Naive thymus-derived CD4-positive, alpha-beta T cell (primary cell): Measurements from ENCODE around the gene ANKRD24. TPM values are rescaled to one million over a fixed set of nuclear protein-coding genes. Genes with fewer than 3 reads are reported as not detected.
"Not testable (repeated sequence)": the region's sequence is repeated elsewhere in the genome, so short reads cannot be mapped to it uniquely, and the experiment has no call there.

ENCODE experiments used
- ATAC-seq: fragments of 150-1000 bp; cut with Tn5 transposase; 2 replicates; pipeline ENCODE4 v1.10.0; 2021; ENCODE audit warnings: mild to moderate bottlenecking, moderate library complexity
- CTCF ChIA-PET: fragments of 350-600 bp; sonication (Branson Sonifier 250); formaldehyde crosslinking; loops from one replicate; lab custom pipeline; 2021; ENCODE audit warnings: antibody characterized with exemption; lab: Charles Lee
- POLR2A ChIA-PET: fragments of 350-600 bp; sonication (Branson Sonifier 250); formaldehyde crosslinking; loops from one replicate; lab custom pipeline; 2021; ENCODE audit warnings: antibody characterized with exemption, inconsistent platforms; lab: Charles Lee
- DNase-seq, 9 donors: peaks; one replicate each; pipeline versions ENCODE4 v3.0.0 to v3.0.0-alpha.2; 2020 to 2022; ENCODE audit warnings: mixed read lengths in 1 of 9
- H3K27ac ChIP-seq: one replicate; pipeline ENCODE4 v1.7.0; 2013; ENCODE audit warnings: mild to moderate bottlenecking, low read depth, low read length, moderate library complexity
- H3K27me3 ChIP-seq, 2 donors: one replicate each; pipeline ENCODE4 v1.7.0; 2013; ENCODE audit warnings: low read length in 2 of 2, mild to moderate bottlenecking in 2 of 2, moderate library complexity in 2 of 2; ENCODE audit not compliant: control insufficient read depth in 2 of 2, insufficient read depth in 2 of 2
- H3K36me3 ChIP-seq, 3 experiments: 1 replicate in 2 of 3; 2 replicates in 1 of 3; pipeline ENCODE4 v1.7.0; 2013; ENCODE audit warnings: low read length in 3 of 3, mild to moderate bottlenecking in 3 of 3, moderate library complexity in 1 of 3; ENCODE audit not compliant: insufficient read depth in 3 of 3, control insufficient read depth in 2 of 3
- H3K4me1 ChIP-seq, 2 donors: one replicate each; pipeline ENCODE4 v1.7.0; 2013; ENCODE audit warnings: low read length in 2 of 2, mild to moderate bottlenecking in 2 of 2, moderate library complexity in 1 of 2; ENCODE audit not compliant: control insufficient read depth in 2 of 2, insufficient read depth in 2 of 2
- H3K4me3 ChIP-seq: 2 replicates; pipeline ENCODE4 v1.7.0; 2013; ENCODE audit warnings: mild to moderate bottlenecking, low read length
- H3K9me3 ChIP-seq, 3 experiments: 1 replicate in 2 of 3; 2 replicates in 1 of 3; pipeline ENCODE4 v1.7.0; 2013; ENCODE audit warnings: low read length in 3 of 3; ENCODE audit not compliant: control insufficient read depth in 2 of 3
- H3K27ac Mint-ChIP-seq, 9 donors: one replicate each; pipeline ENCODE4 v1.8.0; 2020 to 2022; ENCODE audit warnings: mixed read lengths in 9 of 9, mild to moderate bottlenecking in 8 of 9, moderate library complexity in 5 of 9, inconsistent platforms in 2 of 9
- H3K27me3 Mint-ChIP-seq, 5 donors: one replicate each; pipeline ENCODE4 v1.8.0; 2021 to 2022; ENCODE audit warnings: mixed read lengths in 5 of 5, mild to moderate bottlenecking in 1 of 5
- H3K36me3 Mint-ChIP-seq, 5 donors: one replicate each; pipeline ENCODE4 v1.8.0; 2020 to 2022; ENCODE audit warnings: mixed read lengths in 5 of 5, mild to moderate bottlenecking in 3 of 5, inconsistent platforms in 1 of 5
- H3K4me1 Mint-ChIP-seq, 7 donors: one replicate each; pipeline ENCODE4 v1.8.0; 2020 to 2022; ENCODE audit warnings: mixed read lengths in 7 of 7, mild to moderate bottlenecking in 3 of 7, inconsistent platforms in 1 of 7
- H3K4me3 Mint-ChIP-seq, 10 donors: one replicate each; pipeline ENCODE4 v1.8.0; 2020 to 2022; ENCODE audit warnings: mild to moderate bottlenecking in 10 of 10, mixed read lengths in 10 of 10, moderate library complexity in 6 of 10, inconsistent platforms in 2 of 10
- H3K9me3 Mint-ChIP-seq, 11 donors: one replicate each; pipeline ENCODE4 v1.8.0; 2020 to 2022; ENCODE audit warnings: mixed read lengths in 11 of 11, mild to moderate bottlenecking in 4 of 11, inconsistent platforms in 1 of 11, moderate library complexity in 1 of 11
- intact Hi-C, 2 donors: fragments of 100-400 bp; cut with micrococcal nuclease; formaldehyde crosslinking; loops; one replicate each; pipeline ENCODE4 v1.15.1; 2023
- polyA plus RNA-seq, 2 donors: library from polyadenylated mRNA; unstranded; fragments of 300-500 nt; fragmentation: Illumina TruSeq; gene quantifications; one replicate each; pipeline ENCODE4 v1.2.3, GENCODE V29; 2021
- total RNA-seq, 6 experiments: library from RNA in 5 of 6; stranded (reverse) in 5 of 6; gene quantifications; 1 replicate in 5 of 6; 2 replicates in 1 of 6; pipeline ENCODE4 v1.2.3 and lab custom pipeline; 2021 to 2026

ANKRD24 gene
- 1 to 10 TPM in 4 of 5 experiments, under 1 TPM in 1; 0.75 to 2.8 (median 2.4) TPM for total RNA-seq
- under 1 TPM in 1 of 2 donors, not detected in 1; 0.17 TPM for polyA plus RNA-seq
- 3.8 reads per million, percentile 19 among the genes with 10 or more reads in this experiment for total RNA-seq (lab: John Stamatoyannopoulos, UW)

GRCh38 chr19:4182084-4182810 lies at the start of gene ANKRD24, which contains the start of gene SIRT6:
TSS of gene ANKRD24 (plus strand) at chr19:4182689. CDS start at chr19:4186426, 3,737 bp downstream.
TSS of gene SIRT6 (minus strand) at chr19:4182563. CDS start at chr19:4182539, 24 bp downstream.
- Histone ChIP-seq H3K27me3 (no peaks in the 10 kb centered on the region), H3K36me3 (peaks cover 0 to 18% (median 0%) of the 10 kb centered on the region in 3 experiments), H3K4me3 (peak within 1 kb of the TSS; percentile 90), H3K9me3 (no peaks in the 10 kb centered on the region), H3K4me1 (peaks cover 14 to 15% of the 10 kb centered on the region in 2 donors), H3K27ac (peak within 1 kb of the TSS; percentile 86)
- ATAC-seq = peak; percentile 90
- H3K27me3 Mint-ChIP-seq = peaks cover 0 to 2% (median 0%) of the 10 kb centered on the region in 5 donors
- H3K9me3 Mint-ChIP-seq = peaks cover 0 to 9% (median 0%) of the 10 kb centered on the region in 11 donors
- H3K4me3 Mint-ChIP-seq = peak within 1 kb of the TSS; percentile 92 to 99 (median 96)
- peaks cover 25 to 44% (median 39%) of the 10 kb centered on the region in 7 donors for H3K4me1 Mint-ChIP-seq
- peak; percentile 91 to 97 (median 96) for DNase-seq
- CTCF ChIA-PET = no interaction called here
- POLR2A ChIA-PET = no interaction called here
- peaks cover 0 to 13% (median 5%) of the 10 kb centered on the region in 5 donors for H3K36me3 Mint-ChIP-seq
- peak within 1 kb of the TSS; percentile 92 to 98 (median 95) for H3K27ac Mint-ChIP-seq
- intact Hi-C loops = loop anchor here (1.0 to 5.0 kb wide), 15 partner anchors 58 to 555 kb away; partner anchors contain the start of genes APBA3 (in 2 of the 2), MAP2K2 (in 2 of the 2), ZBTB7A (in 2 of the 2) and CACTIN (in 1 of the 2)

GRCh38 chr19:4134351-4134750 lies 48.1 kb upstream of the ANKRD24 start:
- Histone ChIP-seq H3K4me1 (no peaks in the 10 kb centered on the region), H3K27ac (no peak overlapping the region), H3K36me3 (no peaks in the 10 kb centered on the region), H3K27me3 (no peaks in the 10 kb centered on the region), H3K4me3 (no peak overlapping the region), H3K9me3 (no peaks in the 10 kb centered on the region)
- H3K9me3 Mint-ChIP-seq = no peaks in the 10 kb centered on the region
- H3K27ac Mint-ChIP-seq = no peak overlapping the region
- ATAC-seq = no peak
- H3K4me3 Mint-ChIP-seq = no peak overlapping the region
- peaks cover 0 to 6% (median 0%) of the 10 kb centered on the region in 5 donors for H3K27me3 Mint-ChIP-seq
- peaks cover 0 to 4% (median 0%) of the 10 kb centered on the region in 7 donors for H3K4me1 Mint-ChIP-seq
- no peak for DNase-seq
- no peaks in the 10 kb centered on the region for H3K36me3 Mint-ChIP-seq
- POLR2A ChIA-PET = no interaction called here
- intact Hi-C loops = no loop called here
- CTCF ChIA-PET = no interaction called here

- ATAC-seq, H3K9me3 Mint-ChIP-seq, POLR2A ChIA-PET, H3K36me3 ChIP-seq, H3K27me3 Mint-ChIP-seq, H3K27ac ChIP-seq, H3K4me1 ChIP-seq, DNase-seq, H3K9me3 ChIP-seq, H3K27ac Mint-ChIP-seq, intact Hi-C loops, H3K4me3 ChIP-seq, H3K4me3 Mint-ChIP-seq, H3K36me3 Mint-ChIP-seq, H3K27me3 ChIP-seq: not testable (repeated sequence)
- peaks cover 5 to 12% (median 8%) of the 10 kb centered on the region in 7 donors for H3K4me1 Mint-ChIP-seq
- CTCF ChIA-PET = interaction anchor here (0.6 kb wide), 1 partner anchor 447 kb away, joined by 3 read pairs; no protein-coding TSS in a partner anchor
These were observed 47.1 kb upstream of the ANKRD24 start for GRCh38 chr19:4135386-4135785.

DNA sequence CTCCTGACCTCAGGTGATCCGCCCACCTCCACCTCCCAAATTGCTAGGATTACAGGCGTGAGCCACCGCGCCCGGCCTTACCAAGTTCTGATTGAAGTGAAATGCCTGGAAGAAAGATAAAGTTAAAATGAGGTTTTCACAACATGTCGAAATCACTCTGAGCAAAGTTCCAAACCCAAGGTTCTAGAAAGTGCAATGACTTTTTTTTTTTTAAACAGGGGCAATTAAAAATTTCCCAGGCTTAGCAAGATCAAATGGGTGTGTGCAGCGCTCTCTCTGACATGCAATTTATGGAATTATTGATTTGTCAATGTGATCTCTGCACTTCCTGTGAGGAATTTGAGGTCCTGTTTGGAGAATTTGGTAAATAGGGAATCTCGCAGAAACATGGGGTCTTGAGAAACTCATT lies 45.8 kb upstream of the ANKRD24 start:
- intact Hi-C loops = no loop called here
- ChIA-PET POLR2A (no interaction called here), CTCF (no interaction called here)
- Histone ChIP-seq H3K4me1 (peaks cover 0 to 6% of the 10 kb centered on the region in 2 donors), H3K9me3 (no peaks in the 10 kb centered on the region), H3K27ac (no peak overlapping the region), H3K36me3 (no peaks in the 10 kb centered on the region), H3K27me3 (no peaks in the 10 kb centered on the region), H3K4me3 (no peak overlapping the region)
- DNase-seq (no peak), ATAC-seq (no peak)
- Mint-ChIP-seq H3K36me3 (no peaks in the 10 kb centered on the region), H3K9me3 (no peaks in the 10 kb centered on the region), H3K4me3 (no peak overlapping the region), H3K4me1 (peaks cover 5 to 11% (median 10%) of the 10 kb centered on the region in 7 donors), H3K27me3 (peaks cover 0 to 2% (median 0%) of the 10 kb centered on the region in 5 donors), H3K27ac (no peak overlapping the region)

GRCh38 chr19:4138445-4138844 lies 44.0 kb upstream of the ANKRD24 start:
- POLR2A ChIA-PET = interaction anchor here (1.2 to 2.4 kb wide), 2 partner anchors 132 to 153 kb away, joined by 3 to 14 read pairs; partner anchors contain the start of gene EEF2
- Histone ChIP-seq H3K4me3 (no peak overlapping the region), H3K36me3 (no peaks in the 10 kb centered on the region), H3K27ac (no peak overlapping the region), H3K9me3 (no peaks in the 10 kb centered on the region), H3K27me3 (no peaks in the 10 kb centered on the region), H3K4me1 (peaks cover 0 to 6% of the 10 kb centered on the region in 2 donors)
- ATAC-seq (no peak), DNase-seq (no peak)
- intact Hi-C loops = loop anchor here in 1 of 2 donors (2.0 kb wide), 1 partner anchor 88 kb away; no protein-coding TSS in a partner anchor
- no peaks in the 10 kb centered on the region for H3K9me3 Mint-ChIP-seq
- H3K27me3 Mint-ChIP-seq = peaks cover 0 to 2% (median 1%) of the 10 kb centered on the region in 5 donors
- H3K27ac Mint-ChIP-seq = no peak overlapping the region
- no peak overlapping the region for H3K4me3 Mint-ChIP-seq
- CTCF ChIA-PET = interaction anchor here (0.7 to 1.4 kb wide), 3 partner anchors 149 to 484 kb away, joined by 4 read pairs; no protein-coding TSS in a partner anchor
- H3K4me1 Mint-ChIP-seq = peaks cover 5 to 11% (median 10%) of the 10 kb centered on the region in 7 donors
- no peaks in the 10 kb centered on the region for H3K36me3 Mint-ChIP-seq

GRCh38 chr19:4139614-4140236 lies 42.8 kb upstream of the ANKRD24 start:
- peaks cover 4 to 11% (median 6%) of the 10 kb centered on the region in 5 donors for H3K27me3 Mint-ChIP-seq
- peak overlapping the region in 1 of 9 donors; percentile 32 for H3K27ac Mint-ChIP-seq
- no peaks in the 10 kb centered on the region for H3K36me3 ChIP-seq
- CTCF ChIA-PET = interaction anchor here (0.6 to 2.2 kb wide), 18 partner anchors 10 to 155 kb away, joined by 3 to 16 read pairs (median 4); partner anchors contain the start of gene EEF2
- peak overlapping the region in 9 of 10 donors; percentile 14 to 64 (median 30) for H3K4me3 Mint-ChIP-seq
- H3K9me3 ChIP-seq = no peaks in the 10 kb centered on the region
- ATAC-seq = peak; percentile 96
- POLR2A ChIA-PET = interaction anchor here (0.5 to 2.4 kb wide), 6 partner anchors 65 to 154 kb away, joined by 3 to 14 read pairs (median 4); partner anchors contain the start of gene EEF2
- intact Hi-C loops = loop anchor here (1.0 to 2.0 kb wide), 7 partner anchors 15 to 153 kb away; partner anchors contain the start of genes MAP2K2 (in 1 of the 2) and ZBTB7A (in 1 of the 2)
- no peaks in the 10 kb centered on the region for H3K27me3 ChIP-seq
- peak; percentile 64 to 92 (median 82) for DNase-seq
- peaks cover 5 to 11% (median 10%) of the 10 kb centered on the region in 7 donors for H3K4me1 Mint-ChIP-seq
- H3K9me3 Mint-ChIP-seq = no peaks in the 10 kb centered on the region
- no peak overlapping the region for H3K27ac ChIP-seq
- H3K4me3 ChIP-seq = no peak overlapping the region
- peaks cover 0 to 6% of the 10 kb centered on the region in 2 donors for H3K4me1 ChIP-seq
- no peaks in the 10 kb centered on the region for H3K36me3 Mint-ChIP-seq
